NCI-H446 (cell line): ENCODE results near the gene CMTM7.
"Not testable (repeated sequence)": the region's sequence is repeated elsewhere in the genome, so short reads cannot be mapped to it uniquely, and the experiment has no call there.

Experiments used
- DNase-seq, 2 experiments: peaks; one replicate each; lab custom pipeline; 2025; lab: John Stamatoyannopoulos, UW

CMTM7 gene

GRCh38 chr3:32460817-32461496 lies 69.3 kb downstream of the CMTM7 start:
- not testable (repeated sequence) for DNase-seq

- not testable (repeated sequence) for DNase-seq
Observed at GRCh38 chr3:32462191-32462986, 70.7 kb downstream of the CMTM7 start.

GRCh38 chr3:32463415-32463814 lies 71.8 kb downstream of the CMTM7 start:
- not testable (repeated sequence) for DNase-seq

GRCh38 chr3:32464726-32465125 lies 73.1 kb downstream of the CMTM7 start:
- not testable (repeated sequence) for DNase-seq

GRCh38 chr3:32466808-32467207 lies 75.2 kb downstream of the CMTM7 start:
- not testable (repeated sequence) for DNase-seq

GRCh38 chr3:32467333-32468070 lies 75.8 kb downstream of the CMTM7 start:
- DNase-seq = peak; percentile 3 to 59

- no peak for DNase-seq
Observed at GRCh38 chr3:32469151-32469874, 77.7 kb downstream of the CMTM7 start.

GRCh38 chr3:32470362-32470761 lies 78.7 kb downstream of the CMTM7 start:
- DNase-seq = no peak

- DNase-seq = no peak
Observed at GRCh38 chr3:32471246-32471645, 79.6 kb downstream of the CMTM7 start.

- DNase-seq = not testable (repeated sequence)
Observed at GRCh38 chr3:32472151-32472550, 80.5 kb downstream of the CMTM7 start.

- DNase-seq = no peak
Observed at GRCh38 chr3:32474201-32474600, 82.5 kb downstream of the CMTM7 start.

GRCh38 chr3:32480604-32481003 lies 89.0 kb downstream of the CMTM7 start:
- no peak for DNase-seq

- DNase-seq = no peak
Observed at GRCh38 chr3:32481791-32482631, 90.4 kb downstream of the CMTM7 start.

- no peak for DNase-seq
Observed at GRCh38 chr3:32482693-32483092, 91.0 kb downstream of the CMTM7 start.

- no peak for DNase-seq
Observed at GRCh38 chr3:32483772-32484171, 92.1 kb downstream of the CMTM7 start.

GRCh38 chr3:32484436-32484835 lies 92.8 kb downstream of the CMTM7 start:
- no peak for DNase-seq

- DNase-seq = no peak
Observed at GRCh38 chr3:32487781-32488473, 96.3 kb downstream of the CMTM7 start.

- no peak for DNase-seq
Observed at GRCh38 chr3:32488474-32489008, 96.9 kb downstream of the CMTM7 start.

GRCh38 chr3:32492684-32493436 lies 101.2 kb downstream of the CMTM7 start:
- no peak for DNase-seq
